GM18951 (cell line): Measurements from ENCODE around the gene CSF3R.
"Not testable (repeated sequence)": the region's sequence is repeated elsewhere in the genome, so short reads cannot be mapped to it uniquely, and the experiment has no call there.

Experiments used
- POLR2A ChIP-seq: IDR thresholded peaks from 4 replicates; pipeline ENCODE4 v1.6.1; 2011; ENCODE audit warnings: mild to moderate bottlenecking; ENCODE audit not compliant: insufficient read length, insufficient read depth; ENCODE audit errors: extremely low read depth
- in situ Hi-C: fragments of 300-500 bp; cut with MboI; formaldehyde crosslinking; loops from one replicate; pipeline ENCODE4 v1.12.0; 2022; ENCODE audit warnings: low sequenced_read_pairs, mixed read lengths, inconsistent platforms; ENCODE audit not compliant: unreplicated experiment

The CSF3R gene

GRCh38 chr1:36520771-36521420 lies 38.2 kb upstream of the CSF3R start:
- in situ Hi-C loops: no loop called here
- no peak for TF ChIP-seq POLR2A

DNA sequence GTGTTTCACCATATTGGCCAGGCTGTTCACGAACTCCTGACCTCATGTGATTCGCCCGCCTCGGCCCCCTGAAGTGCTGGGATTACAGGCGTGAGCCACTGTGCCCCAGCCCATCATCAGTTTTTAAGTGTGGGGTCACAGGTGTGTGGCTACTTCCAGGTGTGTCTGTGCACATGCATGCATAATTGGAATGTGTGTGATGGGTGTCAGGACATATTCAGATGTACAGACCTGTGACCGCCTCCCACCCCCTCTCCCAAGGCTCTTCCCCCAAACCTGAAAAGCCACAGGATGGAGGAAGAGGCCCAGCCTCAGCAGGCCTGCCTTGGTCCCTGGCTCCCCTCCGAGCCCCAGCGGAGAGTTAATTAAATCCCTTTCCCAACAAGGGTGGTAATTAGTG lies 37.3 kb upstream of the CSF3R start:
- no peak for TF ChIP-seq POLR2A

DNA sequence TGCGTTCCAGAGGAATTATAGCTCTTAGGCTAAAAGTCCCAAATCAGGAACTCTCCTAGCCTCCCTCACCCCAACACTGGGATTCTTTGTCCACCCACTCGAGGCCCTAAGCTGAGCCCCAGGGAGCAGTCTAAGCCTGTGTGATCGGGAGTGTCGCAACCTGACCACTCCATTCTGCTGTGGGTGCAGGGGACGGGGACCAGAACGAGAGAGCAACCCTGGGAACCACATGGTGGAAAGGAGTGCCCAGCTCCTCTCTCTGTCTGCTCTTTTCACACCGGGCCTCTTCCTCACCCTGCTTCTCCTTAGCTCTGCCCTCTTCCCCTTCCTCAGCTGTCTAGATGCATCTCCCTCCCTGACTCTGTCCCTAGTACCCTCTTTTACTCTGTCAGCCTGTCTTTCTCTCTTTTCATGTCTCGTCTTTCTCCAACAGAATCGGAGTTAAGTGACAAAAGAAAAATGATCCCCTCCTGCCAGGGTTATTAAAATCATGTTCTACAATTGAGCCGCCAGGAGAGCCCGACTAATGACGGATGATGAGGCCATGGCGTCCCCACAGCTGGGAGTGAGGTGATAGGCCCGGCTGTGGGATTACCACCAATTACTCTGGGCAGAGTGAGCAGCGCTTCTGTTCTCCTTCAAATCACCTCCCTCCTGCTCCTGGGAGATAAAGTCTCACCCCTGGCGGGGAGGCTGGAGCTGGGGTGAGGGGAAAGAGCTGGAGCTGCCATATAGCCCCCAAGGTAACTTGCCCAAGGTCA lies 34.5 kb upstream of the CSF3R start:
- in situ Hi-C loops: no loop called here
- no peak for TF ChIP-seq POLR2A

More for the DNA sequence above, 37.3 kb upstream of the CSF3R start:
- in situ Hi-C loops: no loop called here

GRCh38 chr1:36516372-36517010 lies 33.8 kb upstream of the CSF3R start:
- no peak for TF ChIP-seq POLR2A
- in situ Hi-C loops: no loop called here

- in situ Hi-C loops: no loop called here
- TF ChIP-seq POLR2A: no peak
Observed at GRCh38 chr1:36515315-36516138, 32.8 kb upstream of the CSF3R start.

- in situ Hi-C loops: no loop called here
- TF ChIP-seq POLR2A: no peak
Observed at GRCh38 chr1:36514501-36514900, 31.8 kb upstream of the CSF3R start.

DNA sequence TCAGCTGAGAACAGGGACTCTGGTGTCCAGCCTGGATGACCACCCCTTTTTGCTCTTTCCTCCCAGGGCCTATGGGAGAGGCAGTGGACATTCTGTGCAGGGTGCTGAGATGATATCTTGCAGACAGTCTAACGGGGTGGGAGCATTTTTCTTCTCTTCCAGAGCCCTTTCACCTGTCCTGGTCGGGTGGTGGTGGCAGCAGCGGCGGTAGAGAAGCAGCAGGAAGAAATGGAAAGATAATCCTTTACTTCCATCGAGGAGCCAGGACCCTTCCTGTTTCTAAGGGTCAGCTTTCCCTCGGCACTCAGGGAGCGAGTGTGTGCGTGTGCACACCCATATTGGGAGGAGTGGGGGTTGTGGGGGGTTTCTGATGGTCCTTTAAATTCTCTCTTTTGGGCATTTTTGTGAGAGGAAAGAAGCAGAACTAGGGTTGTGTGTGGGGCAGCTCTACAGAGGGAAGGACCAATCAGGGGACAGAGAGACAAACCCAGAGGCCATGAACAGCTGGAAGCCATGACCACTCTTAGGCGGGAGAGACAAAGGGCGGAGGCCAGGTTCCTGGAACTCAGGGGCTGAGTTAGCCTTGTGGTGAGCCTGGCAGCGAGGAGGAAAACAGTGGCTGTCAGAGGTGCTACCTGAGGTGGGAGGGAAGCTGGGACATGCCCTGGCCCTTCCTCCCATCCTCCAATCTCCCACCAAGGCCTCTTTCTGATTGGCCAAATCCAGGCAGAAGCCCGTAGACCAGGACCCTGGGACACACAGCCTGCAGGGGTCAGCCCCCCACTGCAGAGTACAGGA lies 31.2 kb upstream of the CSF3R start:
- no peak for TF ChIP-seq POLR2A
- in situ Hi-C loops: no loop called here

DNA sequence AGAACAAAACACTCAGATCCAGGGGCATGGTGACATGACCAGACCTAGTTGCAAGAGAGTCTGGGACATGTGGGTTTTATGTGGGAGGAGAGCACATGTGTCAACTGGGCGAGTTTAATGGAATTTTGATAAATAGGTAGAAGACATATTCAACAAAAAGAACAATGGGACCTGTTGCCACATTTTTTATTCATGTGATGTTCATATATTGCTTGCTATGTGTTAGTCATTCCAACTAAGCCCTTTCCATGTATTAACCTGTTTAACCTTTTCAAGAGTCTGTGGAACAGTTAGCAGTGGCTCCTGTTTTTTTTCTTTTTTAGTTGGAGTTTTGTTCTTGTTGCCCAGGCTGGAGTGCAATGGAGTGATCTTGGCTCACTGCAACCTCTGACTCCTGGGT lies 30.1 kb upstream of the CSF3R start:
- in situ Hi-C loops: no loop called here
- no peak for TF ChIP-seq POLR2A

DNA sequence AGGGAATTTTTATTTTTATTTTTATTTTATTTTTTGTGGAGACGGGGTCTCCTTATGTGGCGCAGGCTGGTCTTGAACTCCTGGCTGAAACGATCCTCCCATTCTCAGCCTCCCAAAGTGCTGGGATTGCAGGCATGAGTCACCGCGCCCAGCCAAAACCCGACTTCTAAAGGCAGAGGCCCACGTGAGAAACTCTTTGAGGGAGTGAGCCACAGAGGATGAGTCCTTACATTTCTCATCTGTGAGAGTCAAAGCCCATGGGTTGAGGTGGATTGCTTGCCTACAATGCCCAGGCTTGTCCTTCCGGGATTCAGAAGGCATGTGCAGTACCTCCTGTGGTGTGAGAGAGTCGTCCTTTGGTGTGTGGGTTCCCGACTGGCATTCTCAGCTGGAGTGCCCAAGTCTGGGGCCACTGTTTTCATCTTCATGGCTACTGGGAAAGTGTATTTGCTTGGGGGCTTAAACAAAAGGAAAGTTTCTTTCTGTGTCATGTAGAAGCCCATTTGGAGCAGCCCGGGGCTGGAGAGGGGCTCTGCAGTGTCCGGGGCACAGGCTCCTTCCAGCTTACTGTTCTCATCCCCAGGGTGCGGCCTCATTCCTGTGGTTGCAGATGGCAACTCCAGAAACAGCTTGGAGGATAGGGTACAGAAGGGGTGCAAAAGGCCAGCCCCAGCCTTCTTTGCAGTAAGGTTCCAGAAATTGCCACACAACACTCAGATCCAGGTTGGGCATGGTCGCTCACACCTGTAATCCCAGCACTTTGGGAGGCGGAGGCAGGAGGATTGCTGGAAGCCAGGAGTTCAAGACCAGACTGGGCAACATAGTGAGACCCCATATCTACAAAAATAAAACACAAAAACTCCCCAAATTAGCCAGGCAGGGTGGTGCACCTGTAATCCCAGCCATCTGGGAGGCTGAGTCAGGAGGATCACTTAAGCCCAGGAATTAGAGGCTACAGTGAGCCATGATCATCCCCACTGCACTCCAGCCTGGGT lies 29.4 kb upstream of the CSF3R start:
- in situ Hi-C loops: no loop called here
- TF ChIP-seq POLR2A: no peak

- in situ Hi-C loops: not testable (repeated sequence)
Observed at GRCh38 chr1:36511220-36511619, 28.5 kb upstream of the CSF3R start.

GRCh38 chr1:36510418-36510817 lies 27.7 kb upstream of the CSF3R start:
- in situ Hi-C loops: no loop called here
- TF ChIP-seq POLR2A: no peak

DNA sequence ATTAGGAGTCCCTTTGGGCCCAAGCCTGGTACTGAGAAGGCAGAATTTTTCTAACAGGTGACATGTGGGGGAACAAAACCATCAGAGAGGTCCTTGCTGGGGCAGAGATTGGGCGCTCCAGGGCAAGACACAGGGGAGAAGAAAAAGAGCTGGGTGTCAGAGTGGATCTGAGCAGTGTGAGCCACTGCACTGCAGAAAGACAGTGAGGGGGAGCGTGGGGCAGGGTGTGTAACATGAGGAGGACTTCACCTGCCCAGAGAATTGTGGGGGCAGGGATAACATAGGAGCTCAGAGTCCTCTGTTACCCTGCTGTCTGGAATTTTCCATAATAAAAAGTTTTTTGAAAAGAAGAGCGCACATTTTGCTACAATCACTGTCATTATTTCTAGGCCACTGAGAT lies 25.5 kb upstream of the CSF3R start:
- in situ Hi-C loops: no loop called here
- no peak for TF ChIP-seq POLR2A
